Mammary epithelial cell (primary cell): Measurements from ENCODE around the gene COL11A2.

Source experiments
- EZH2 ChIP-seq: IDR thresholded peaks from 2 replicates; pipeline ENCODE4 v1.6.1; 2012; ENCODE audit warnings: low read length, inconsistent platforms, borderline replicate concordance
- TF ChIP-seq, protein P1 (sequence below), 2 donors: IDR thresholded peaks in 1 of 2; conservative IDR thresholded peaks in 1 of 2; 2 replicates each; pipeline ENCODE4 v1.5.1; 2011 to 2012; ENCODE audit warnings: inconsistent platforms in 2 of 2, low read length in 2 of 2, mild to moderate bottlenecking in 2 of 2, control low read depth in 1 of 2, low read depth in 1 of 2; ENCODE audit not compliant: insufficient read depth in 1 of 2; ENCODE audit errors: extremely low read depth in 1 of 2

DNA sequence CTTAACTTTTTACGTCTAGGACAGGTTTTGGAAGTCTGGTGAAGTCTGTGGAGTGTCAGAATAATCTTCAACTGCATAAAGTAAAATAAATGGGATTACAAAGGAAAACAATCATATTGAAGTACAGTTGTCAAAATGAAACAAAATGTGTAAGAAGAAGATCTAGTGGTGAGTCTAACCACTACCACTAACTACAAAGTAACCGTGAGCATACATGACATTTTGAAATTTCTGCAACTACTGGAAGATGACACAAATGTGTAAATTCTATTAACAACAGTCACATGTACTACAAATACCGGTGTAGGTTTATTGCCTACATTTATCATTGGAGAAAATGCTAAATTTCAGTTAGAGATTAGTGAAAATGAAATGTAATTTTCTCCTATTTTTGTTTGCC is 49.7 kb upstream of the COL11A2 start:
- TF ChIP-seq, protein P1, sequence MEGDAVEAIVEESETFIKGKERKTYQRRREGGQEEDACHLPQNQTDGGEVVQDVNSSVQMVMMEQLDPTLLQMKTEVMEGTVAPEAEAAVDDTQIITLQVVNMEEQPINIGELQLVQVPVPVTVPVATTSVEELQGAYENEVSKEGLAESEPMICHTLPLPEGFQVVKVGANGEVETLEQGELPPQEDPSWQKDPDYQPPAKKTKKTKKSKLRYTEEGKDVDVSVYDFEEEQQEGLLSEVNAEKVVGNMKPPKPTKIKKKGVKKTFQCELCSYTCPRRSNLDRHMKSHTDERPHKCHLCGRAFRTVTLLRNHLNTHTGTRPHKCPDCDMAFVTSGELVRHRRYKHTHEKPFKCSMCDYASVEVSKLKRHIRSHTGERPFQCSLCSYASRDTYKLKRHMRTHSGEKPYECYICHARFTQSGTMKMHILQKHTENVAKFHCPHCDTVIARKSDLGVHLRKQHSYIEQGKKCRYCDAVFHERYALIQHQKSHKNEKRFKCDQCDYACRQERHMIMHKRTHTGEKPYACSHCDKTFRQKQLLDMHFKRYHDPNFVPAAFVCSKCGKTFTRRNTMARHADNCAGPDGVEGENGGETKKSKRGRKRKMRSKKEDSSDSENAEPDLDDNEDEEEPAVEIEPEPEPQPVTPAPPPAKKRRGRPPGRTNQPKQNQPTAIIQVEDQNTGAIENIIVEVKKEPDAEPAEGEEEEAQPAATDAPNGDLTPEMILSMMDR (conservative IDR thresholded peaks at IDR 0.05 in 1 of 2, IDR thresholded peaks at IDR 0.05 in 1 of 2; ENCODE audit: extremely low read depth in 1 of 2, insufficient read depth in 1 of 2, low read depth in 1 of 2, low read length in 2 of 2), result no peak
- TF ChIP-seq EZH2, result no peak
